Suprapubic skin (tissue), 3 donors: ENCODE results near the gene CYP2E1.

ENCODE experiments used
- POLR2A ChIP-seq, 2 donors: fragments of 450-650 bp; IDR thresholded peaks; one replicate each; pipeline ENCODE4 v1.6.1; 2017; ENCODE audit warnings: antibody characterized with exemption in 2 of 2, mild to moderate bottlenecking in 2 of 2, moderate library complexity in 2 of 2
- TF ChIP-seq, protein P1 (sequence below), 2 donors: fragments of 200-600 bp in 1 of 2; fragments of 450-650 bp in 1 of 2; sonication (generic) in 1 of 2; IDR thresholded peaks; one replicate each; pipeline ENCODE4 v1.5.1; 2016 to 2019; ENCODE audit warnings: antibody characterized with exemption in 2 of 2, mild to moderate bottlenecking in 1 of 2, moderate library complexity in 1 of 2

- TF ChIP-seq, protein P1, sequence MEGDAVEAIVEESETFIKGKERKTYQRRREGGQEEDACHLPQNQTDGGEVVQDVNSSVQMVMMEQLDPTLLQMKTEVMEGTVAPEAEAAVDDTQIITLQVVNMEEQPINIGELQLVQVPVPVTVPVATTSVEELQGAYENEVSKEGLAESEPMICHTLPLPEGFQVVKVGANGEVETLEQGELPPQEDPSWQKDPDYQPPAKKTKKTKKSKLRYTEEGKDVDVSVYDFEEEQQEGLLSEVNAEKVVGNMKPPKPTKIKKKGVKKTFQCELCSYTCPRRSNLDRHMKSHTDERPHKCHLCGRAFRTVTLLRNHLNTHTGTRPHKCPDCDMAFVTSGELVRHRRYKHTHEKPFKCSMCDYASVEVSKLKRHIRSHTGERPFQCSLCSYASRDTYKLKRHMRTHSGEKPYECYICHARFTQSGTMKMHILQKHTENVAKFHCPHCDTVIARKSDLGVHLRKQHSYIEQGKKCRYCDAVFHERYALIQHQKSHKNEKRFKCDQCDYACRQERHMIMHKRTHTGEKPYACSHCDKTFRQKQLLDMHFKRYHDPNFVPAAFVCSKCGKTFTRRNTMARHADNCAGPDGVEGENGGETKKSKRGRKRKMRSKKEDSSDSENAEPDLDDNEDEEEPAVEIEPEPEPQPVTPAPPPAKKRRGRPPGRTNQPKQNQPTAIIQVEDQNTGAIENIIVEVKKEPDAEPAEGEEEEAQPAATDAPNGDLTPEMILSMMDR (IDR thresholded peaks at IDR 0.05), result no peak
- no peak for TF ChIP-seq POLR2A (IDR thresholded peaks at IDR 0.05)
Observed at GRCh38 chr10:133523631-133524203, 3.4 kb upstream of the CYP2E1 start.
